Measurements from ENCODE around the gene IL37. TPM values are rescaled to one million over a fixed set of nuclear protein-coding genes. Genes with fewer than 3 reads are reported as not detected.

IL37 gene
- total RNA-seq, 1 experiment from 2014 or later = not detected

- H2AK5ac ChIP-seq (ENCODE audit: insufficient read length, low read length) = no peak overlapping the region
- H4K20me1 ChIP-seq (ENCODE audit: control insufficient read depth, insufficient read depth, insufficient read length) = no peaks in the 10 kb centered on the region
- no peak overlapping the region for H3K27ac ChIP-seq (ENCODE audit: insufficient read length, low read depth, low read length)
- Mint-ChIP-seq H3K27me3 (ENCODE audit: low read depth) (no peaks in the 10 kb centered on the region; the same call in none of the 2 replicates), H3K4me3 (no peak overlapping the region), H3K9me3 (peaks cover 3 to 4% of the 10 kb centered on the region in 2 experiments; a peak in 3 of 5 replicates), H3K4me1 (no peaks in the 10 kb centered on the region; a peak in 1 of 4 replicates), H3K27ac (no peak overlapping the region), H3K36me3 (ENCODE audit: insufficient read depth in 1 of 3, low read depth in 3 of 3) (peaks cover 0 to 2% (median 0%) of the 10 kb centered on the region in 3 experiments; a peak in 1 of 7 replicates)
- no peak for TF ChIP-seq CTCF (conservative IDR thresholded peaks at IDR 0.05)
- DNase-seq = no peak
- no peak overlapping the region for H3K4ac ChIP-seq (ENCODE audit: low read depth, low read length)
- H3K4me2 ChIP-seq (ENCODE audit: insufficient read depth, insufficient read length, low read length) = no peak overlapping the region
- H2BK5ac ChIP-seq (ENCODE audit: insufficient read length, low read length) = no peak overlapping the region
- no peak overlapping the region for H2AFZ ChIP-seq (ENCODE audit: low read length)
- no peak overlapping the region for H2BK12ac ChIP-seq (ENCODE audit: insufficient read length, low read depth, low read length)
- no peaks in the 10 kb centered on the region for H3K9me3 ChIP-seq (ENCODE audit: control insufficient read depth, low read depth, low read length)
- no peaks in the 10 kb centered on the region for H3K4me1 ChIP-seq (ENCODE audit: insufficient read depth, low read length)
- no peak overlapping the region for H4K8ac ChIP-seq (replicated peaks; ENCODE audit: insufficient read length, low read depth, low read length)
- H3K9ac ChIP-seq (ENCODE audit: extremely low read depth, insufficient read length, low read length) = no peak overlapping the region
- no peaks in the 10 kb centered on the region for H3K27me3 ChIP-seq (ENCODE audit: insufficient read depth, low read length)
- H3K79me1 ChIP-seq (ENCODE audit: insufficient read depth, low read depth, low read length, poor library complexity, severe bottlenecking) = no peaks in the 10 kb centered on the region
- H4K5ac ChIP-seq (ENCODE audit: insufficient read length, low read depth, low read length) = no peak overlapping the region
- no peak overlapping the region for H3K18ac ChIP-seq (ENCODE audit: insufficient read length, low read depth, low read length)
- H2BK20ac ChIP-seq (ENCODE audit: low read depth, low read length, poor library complexity, severe bottlenecking) = no peak overlapping the region
- no peak overlapping the region for H2BK120ac ChIP-seq (ENCODE audit: low read depth, low read length, poor library complexity, severe bottlenecking)
- no peak overlapping the region for H3K23ac ChIP-seq (ENCODE audit: insufficient read length, low read depth, low read length)
- no peaks in the 10 kb centered on the region for H3K79me2 ChIP-seq (ENCODE audit: insufficient read depth, low read length)
- H3T11ph ChIP-seq (ENCODE audit: low read length) = no peak overlapping the region
- H3K14ac ChIP-seq (ENCODE audit: insufficient read depth, low read length) = no peak overlapping the region
- H3K23me2 ChIP-seq (ENCODE audit: insufficient read length, low read depth, low read length, poor library complexity, severe bottlenecking) = no peaks in the 10 kb centered on the region
- no peak overlapping the region for H2BK15ac ChIP-seq (ENCODE audit: low read depth, low read length)
- no peak overlapping the region for H3K56ac ChIP-seq (ENCODE audit: insufficient read length, low read depth, low read length)
- H4K91ac ChIP-seq (ENCODE audit: insufficient read length, low read depth, low read length) = no peak overlapping the region
Observed at GRCh38 chr2:112910219-112910618, 746 bp upstream of the IL37 start.

Data from H9 (cell line).